KMS-11 (cell line): ENCODE results near the gene IGLL1.
"Not testable (repeated sequence)": the region's sequence is repeated elsewhere in the genome, so short reads cannot be mapped to it uniquely, and the experiment has no call there.

ENCODE experiments used
- H2AFZ ChIP-seq: fragments of 200-600 bp; sonication (generic); 2 replicates; pipeline ENCODE4 v1.6.1; 2016; ENCODE audit warnings: antibody characterized with exemption, mixed run types, low read depth
- H3K27ac ChIP-seq: fragments of 200-600 bp; sonication (generic); 2 replicates; pipeline ENCODE4 v1.6.1; 2016; ENCODE audit warnings: mild to moderate bottlenecking, mixed run types
- H3K27me3 ChIP-seq: fragments of 200-600 bp; sonication (generic); 2 replicates; pipeline ENCODE4 v1.6.1; 2017; ENCODE audit warnings: mild to moderate bottlenecking, low read depth, mixed run types, moderate library complexity; ENCODE audit not compliant: insufficient read depth
- H3K36me3 ChIP-seq: fragments of 200-600 bp; sonication (generic); 2 replicates; pipeline ENCODE4 v1.6.1; 2017; ENCODE audit warnings: mild to moderate bottlenecking, mixed run types; ENCODE audit not compliant: insufficient read depth
- H3K4me1 ChIP-seq: fragments of 200-600 bp; sonication (generic); 2 replicates; pipeline ENCODE4 v1.6.1; 2016; ENCODE audit warnings: mild to moderate bottlenecking, low read depth, mixed run types; ENCODE audit not compliant: poor library complexity, severe bottlenecking
- H3K4me2 ChIP-seq: fragments of 200-600 bp; sonication (generic); 2 replicates; pipeline ENCODE4 v1.7.0; 2016; ENCODE audit warnings: mild to moderate bottlenecking, mixed run types
- H3K4me3 ChIP-seq: fragments of 200-600 bp; sonication (generic); IDR thresholded peaks from 2 replicates; pipeline ENCODE4 v1.6.1; 2017; ENCODE audit warnings: low read depth, low read length, mixed read lengths; ENCODE audit not compliant: insufficient read depth
- H3K79me2 ChIP-seq: fragments of 200-600 bp; sonication (generic); 2 replicates; pipeline ENCODE4 v1.6.1; 2016; ENCODE audit warnings: low read depth, mixed run types; ENCODE audit not compliant: insufficient read depth
- H3K9ac ChIP-seq: fragments of 200-600 bp; sonication (generic); 2 replicates; pipeline ENCODE4 v1.6.1; 2016; ENCODE audit warnings: mild to moderate bottlenecking, mixed run types
- H4K20me1 ChIP-seq: fragments of 200-600 bp; sonication (generic); 2 replicates; pipeline ENCODE4 v1.6.1; 2016; ENCODE audit warnings: mild to moderate bottlenecking, mixed run types; ENCODE audit not compliant: insufficient read depth
- TF ChIP-seq, protein P1 (sequence below): fragments of 200-600 bp; sonication (generic); conservative IDR thresholded peaks from 2 replicates; pipeline ENCODE4 v1.6.1; 2017; ENCODE audit warnings: low read depth, mild to moderate bottlenecking, antibody characterized with exemption, low read length, moderate library complexity, mixed read lengths

Gene IGLL1

DNA sequence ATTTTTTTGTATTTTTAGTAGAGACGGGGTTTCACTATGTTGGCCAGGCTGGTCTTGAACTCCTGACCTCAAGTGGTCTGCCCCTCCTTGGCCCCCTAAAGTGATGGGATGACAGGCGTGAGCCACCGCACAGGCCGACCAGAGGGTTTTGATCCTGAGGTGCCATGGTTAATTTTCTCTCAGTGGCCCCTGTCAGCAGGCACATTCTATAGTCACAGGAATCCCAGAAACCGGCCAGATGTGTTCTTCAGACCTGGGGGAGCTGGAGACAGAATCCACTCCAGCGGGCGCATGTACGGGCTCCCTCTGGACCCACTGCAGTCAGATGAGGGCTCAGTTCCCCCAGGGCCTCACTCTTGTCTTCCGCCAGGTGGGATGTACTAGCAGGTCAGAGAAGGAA lies 17.0 kb downstream of the IGLL1 start:
- H3K27me3 ChIP-seq = peaks cover 6% of the 10 kb centered on the region; the same call in 1 of the 2 replicates
- H3K9ac ChIP-seq = no peak overlapping the region
- no peak overlapping the region for H3K27ac ChIP-seq
- no peaks in the 10 kb centered on the region for H4K20me1 ChIP-seq
- no peaks in the 10 kb centered on the region for H3K79me2 ChIP-seq
- no peaks in the 10 kb centered on the region for H3K36me3 ChIP-seq
- TF ChIP-seq, protein P1, sequence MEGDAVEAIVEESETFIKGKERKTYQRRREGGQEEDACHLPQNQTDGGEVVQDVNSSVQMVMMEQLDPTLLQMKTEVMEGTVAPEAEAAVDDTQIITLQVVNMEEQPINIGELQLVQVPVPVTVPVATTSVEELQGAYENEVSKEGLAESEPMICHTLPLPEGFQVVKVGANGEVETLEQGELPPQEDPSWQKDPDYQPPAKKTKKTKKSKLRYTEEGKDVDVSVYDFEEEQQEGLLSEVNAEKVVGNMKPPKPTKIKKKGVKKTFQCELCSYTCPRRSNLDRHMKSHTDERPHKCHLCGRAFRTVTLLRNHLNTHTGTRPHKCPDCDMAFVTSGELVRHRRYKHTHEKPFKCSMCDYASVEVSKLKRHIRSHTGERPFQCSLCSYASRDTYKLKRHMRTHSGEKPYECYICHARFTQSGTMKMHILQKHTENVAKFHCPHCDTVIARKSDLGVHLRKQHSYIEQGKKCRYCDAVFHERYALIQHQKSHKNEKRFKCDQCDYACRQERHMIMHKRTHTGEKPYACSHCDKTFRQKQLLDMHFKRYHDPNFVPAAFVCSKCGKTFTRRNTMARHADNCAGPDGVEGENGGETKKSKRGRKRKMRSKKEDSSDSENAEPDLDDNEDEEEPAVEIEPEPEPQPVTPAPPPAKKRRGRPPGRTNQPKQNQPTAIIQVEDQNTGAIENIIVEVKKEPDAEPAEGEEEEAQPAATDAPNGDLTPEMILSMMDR = no peak
- H2AFZ ChIP-seq = no peak overlapping the region
- no peak overlapping the region for H3K4me2 ChIP-seq
- no peak overlapping the region for H3K4me3 ChIP-seq
- no peaks in the 10 kb centered on the region for H3K4me1 ChIP-seq

DNA sequence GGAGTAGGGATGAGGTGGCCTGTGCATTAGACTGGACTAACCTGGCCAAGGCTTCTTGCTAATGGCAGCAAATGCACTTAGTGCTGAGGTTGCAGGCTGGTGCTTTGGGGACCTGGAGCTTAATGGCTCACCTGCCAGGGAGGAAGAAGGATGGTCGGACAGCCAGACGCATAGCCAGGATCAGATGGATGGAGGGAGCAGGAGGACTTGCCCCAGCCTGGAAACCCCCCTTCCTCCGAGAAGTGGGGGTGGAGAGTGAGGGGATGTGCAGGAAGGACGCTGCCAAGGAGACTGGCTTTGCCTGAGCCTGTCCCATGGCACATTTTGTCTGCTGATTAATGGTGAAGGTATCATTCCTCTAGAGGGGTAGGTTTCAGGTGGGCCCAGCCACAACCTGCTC lies 17.9 kb downstream of the IGLL1 start:
- no peak overlapping the region for H3K4me2 ChIP-seq

DNA sequence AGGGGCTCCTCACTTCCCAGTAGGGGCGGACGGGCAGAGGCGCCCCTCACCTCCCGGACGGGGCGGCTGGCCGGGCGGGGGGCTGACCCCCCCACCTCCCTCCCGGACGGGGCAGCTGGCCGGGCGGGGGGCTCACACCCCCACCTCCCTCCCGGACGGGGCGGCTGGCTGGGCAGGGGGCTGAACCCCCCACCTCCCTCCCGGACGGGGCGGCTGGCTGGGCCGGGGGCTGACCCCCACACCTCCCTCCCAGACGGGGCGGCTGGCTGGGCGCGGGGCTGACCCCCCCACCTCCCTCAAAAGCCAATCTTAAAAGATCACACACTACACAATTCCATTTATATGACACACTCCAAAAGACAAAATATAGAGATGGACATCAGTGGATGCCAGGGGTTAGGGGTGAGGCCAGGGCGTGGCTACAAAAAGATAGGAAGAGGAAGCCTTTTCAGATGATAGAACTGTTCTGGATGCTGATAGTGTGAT lies 19.0 kb downstream of the IGLL1 start:
- H3K27ac ChIP-seq, H2AFZ ChIP-seq, H3K27me3 ChIP-seq, H3K4me2 ChIP-seq, H3K79me2 ChIP-seq, H3K9ac ChIP-seq, H3K4me3 ChIP-seq, H4K20me1 ChIP-seq, H3K36me3 ChIP-seq, H3K4me1 ChIP-seq: not testable (repeated sequence)

More for the DNA sequence above, 17.9 kb downstream of the IGLL1 start:
- H3K79me2 ChIP-seq = no peaks in the 10 kb centered on the region
- TF ChIP-seq, protein P1 = no peak
- no peaks in the 10 kb centered on the region for H4K20me1 ChIP-seq
- no peaks in the 10 kb centered on the region for H3K4me1 ChIP-seq
- peaks cover 6% of the 10 kb centered on the region; the same call in 1 of the 2 replicates for H3K27me3 ChIP-seq
- no peak overlapping the region for H3K9ac ChIP-seq
- no peaks in the 10 kb centered on the region for H3K36me3 ChIP-seq
- H2AFZ ChIP-seq = no peak overlapping the region
- H3K4me3 ChIP-seq = no peak overlapping the region
- H3K27ac ChIP-seq = no peak overlapping the region

DNA sequence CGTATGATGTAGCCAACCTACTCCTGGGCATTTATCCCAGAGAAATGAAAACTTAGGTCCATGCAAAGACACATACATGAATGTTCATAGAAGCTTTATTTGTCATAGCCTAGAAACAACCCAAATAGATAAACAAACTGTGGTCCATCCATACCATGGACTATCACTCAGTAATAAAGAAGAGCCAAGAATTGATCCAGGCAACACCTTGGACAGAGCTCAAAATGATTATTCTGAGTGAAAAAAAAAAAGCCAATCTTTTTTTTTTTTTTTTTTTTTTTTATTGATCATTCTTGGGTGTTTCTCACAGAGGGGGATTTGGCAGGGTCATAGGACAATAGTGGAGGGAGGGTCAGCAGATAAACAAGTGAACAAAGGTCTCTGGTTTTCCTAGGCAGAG lies 19.9 kb downstream of the IGLL1 start:
- H3K27ac ChIP-seq = not testable (repeated sequence)

GRCh38 chr22:23557467-23557866 lies 22.6 kb downstream of the IGLL1 start:
- no peaks in the 10 kb centered on the region; the same call in 1 of the 2 replicates for H3K27me3 ChIP-seq
- H3K9ac ChIP-seq = no peak overlapping the region
- no peak overlapping the region for H3K4me3 ChIP-seq
- H3K36me3 ChIP-seq = no peaks in the 10 kb centered on the region
- H3K27ac ChIP-seq = no peak overlapping the region
- no peaks in the 10 kb centered on the region for H3K79me2 ChIP-seq
- H3K4me1 ChIP-seq = no peaks in the 10 kb centered on the region
- H2AFZ ChIP-seq = no peak overlapping the region
- TF ChIP-seq, protein P1 = no peak
- H3K4me2 ChIP-seq = no peak overlapping the region
- no peaks in the 10 kb centered on the region for H4K20me1 ChIP-seq

More for the DNA sequence above, 19.9 kb downstream of the IGLL1 start:
- not testable (repeated sequence) for H3K4me2 ChIP-seq, H3K79me2 ChIP-seq, H3K4me3 ChIP-seq, H3K9ac ChIP-seq, H3K4me1 ChIP-seq, H4K20me1 ChIP-seq, H3K27me3 ChIP-seq, H2AFZ ChIP-seq, H3K36me3 ChIP-seq
